ENCODE results near the gene FAF1.

The FAF1 gene

GRCh38 chr1:50976111-50976889, 16.2 kb upstream of the FAF1 start:
- H3K9me3 ChIP-seq (ENCODE audit: insufficient read depth, low read length) = no peaks in the 10 kb centered on the region
- H3K4me3 ChIP-seq (ENCODE audit: low read length) = peak overlapping the region; percentile 96
- H3K27ac ChIP-seq (ENCODE audit: low read length) = no peak overlapping the region
- peak overlapping the region; percentile 74; the same call in 1 of the 2 replicates for H3K9ac ChIP-seq (ENCODE audit: low read length)
- peak overlapping the region; percentile 98 for H3K4me2 ChIP-seq (ENCODE audit: low read length)
- no peaks in the 10 kb centered on the region for H3K36me3 ChIP-seq (replicated peaks; ENCODE audit: low read depth, low read length)
- no peaks in the 10 kb centered on the region; the same call in 1 of the 2 replicates for H4K20me1 ChIP-seq (ENCODE audit: insufficient read depth, low read length)
- no peaks in the 10 kb centered on the region for H3K79me2 ChIP-seq (ENCODE audit: low read length)
- H3K4me1 ChIP-seq (ENCODE audit: low read length) = peaks cover 34% of the 10 kb centered on the region
- TF ChIP-seq CTCF (IDR thresholded peaks at IDR 0.05; ENCODE audit: low read depth, low read length) (no peak), EZH2phosphoT487 (IDR thresholded peaks at IDR 0.05; ENCODE audit: low read depth) (0 out of 2 replicates have a peak, but pooled peaks have one; percentile 47)
- H2AFZ ChIP-seq (ENCODE audit: low read depth, low read length) = no peak overlapping the region
- peaks cover 60% of the 10 kb centered on the region for H3K27me3 ChIP-seq (ENCODE audit: low read depth, low read length)

GRCh38 chr1:50975436-50975835, 15.4 kb upstream of the FAF1 start:
- H3K79me2 ChIP-seq (ENCODE audit: low read length) = no peaks in the 10 kb centered on the region

GRCh38 chr1:50974618-50974935, 14.5 kb upstream of the FAF1 start:
- Histone ChIP-seq H3K9ac (ENCODE audit: low read length) (no peak overlapping the region), H3K27me3 (ENCODE audit: low read depth, low read length) (peaks cover 51% of the 10 kb centered on the region), H3K4me1 (ENCODE audit: low read length) (peaks cover 43% of the 10 kb centered on the region), H3K4me3 (ENCODE audit: low read length) (no peak overlapping the region), H3K9me3 (ENCODE audit: insufficient read depth, low read length) (no peaks in the 10 kb centered on the region), H3K27ac (ENCODE audit: low read length) (no peak overlapping the region), H3K36me3 (replicated peaks; ENCODE audit: low read depth, low read length) (no peaks in the 10 kb centered on the region), H4K20me1 (ENCODE audit: insufficient read depth, low read length) (no peaks in the 10 kb centered on the region; the same call in 1 of the 2 replicates), H3K4me2 (ENCODE audit: low read length) (no peak overlapping the region), H2AFZ (ENCODE audit: low read depth, low read length) (no peak overlapping the region), H3K79me2 (ENCODE audit: low read length) (no peaks in the 10 kb centered on the region)
- no peak for TF ChIP-seq EZH2phosphoT487 (IDR thresholded peaks at IDR 0.05; ENCODE audit: low read depth)
- TF ChIP-seq CTCF (IDR thresholded peaks at IDR 0.05; ENCODE audit: low read depth, low read length) = no peak

More at GRCh38 chr1:50975436-50975835, 15.4 kb upstream of the FAF1 start:
- H4K20me1 ChIP-seq (ENCODE audit: insufficient read depth, low read length) = no peaks in the 10 kb centered on the region; the same call in 1 of the 2 replicates
- H3K27me3 ChIP-seq (ENCODE audit: low read depth, low read length) = peaks cover 58% of the 10 kb centered on the region
- no peaks in the 10 kb centered on the region for H3K9me3 ChIP-seq (ENCODE audit: insufficient read depth, low read length)
- no peak overlapping the region for H3K27ac ChIP-seq (ENCODE audit: low read length)
- no peak overlapping the region for H3K9ac ChIP-seq (ENCODE audit: low read length)
- H3K4me3 ChIP-seq (ENCODE audit: low read length) = no peak overlapping the region
- no peaks in the 10 kb centered on the region for H3K36me3 ChIP-seq (replicated peaks; ENCODE audit: low read depth, low read length)
- H3K4me2 ChIP-seq (ENCODE audit: low read length) = no peak overlapping the region
- H2AFZ ChIP-seq (ENCODE audit: low read depth, low read length) = no peak overlapping the region
- peaks cover 43% of the 10 kb centered on the region for H3K4me1 ChIP-seq (ENCODE audit: low read length)
- TF ChIP-seq EZH2phosphoT487 (IDR thresholded peaks at IDR 0.05; ENCODE audit: low read depth) (no peak), CTCF (IDR thresholded peaks at IDR 0.05; ENCODE audit: low read depth, low read length) (no peak)

- Histone ChIP-seq H2AFZ (ENCODE audit: low read depth, low read length) (no peak overlapping the region), H4K20me1 (ENCODE audit: insufficient read depth, low read length) (no peaks in the 10 kb centered on the region; the same call in 1 of the 2 replicates), H3K27me3 (ENCODE audit: low read depth, low read length) (peaks cover 45% of the 10 kb centered on the region), H3K4me2 (ENCODE audit: low read length) (no peak overlapping the region), H3K27ac (ENCODE audit: low read length) (no peak overlapping the region), H3K4me1 (ENCODE audit: low read length) (peaks cover 43% of the 10 kb centered on the region), H3K4me3 (ENCODE audit: low read length) (no peak overlapping the region), H3K9me3 (ENCODE audit: insufficient read depth, low read length) (no peaks in the 10 kb centered on the region), H3K79me2 (ENCODE audit: low read length) (no peaks in the 10 kb centered on the region), H3K9ac (ENCODE audit: low read length) (no peak overlapping the region), H3K36me3 (replicated peaks; ENCODE audit: low read depth, low read length) (no peaks in the 10 kb centered on the region)
- TF ChIP-seq CTCF (IDR thresholded peaks at IDR 0.05; ENCODE audit: low read depth, low read length) (no peak), EZH2phosphoT487 (IDR thresholded peaks at IDR 0.05; ENCODE audit: low read depth) (no peak)
These were observed 14.0 kb upstream of the FAF1 start for GRCh38 chr1:50973875-50974617.

Data from OCI-LY3 (cell line).